Measurements from ENCODE around the gene RGS14.
A peak's percentile ranks its signal among the peaks of the same experiment; 100 is the strongest.

The RGS14 gene

DNA sequence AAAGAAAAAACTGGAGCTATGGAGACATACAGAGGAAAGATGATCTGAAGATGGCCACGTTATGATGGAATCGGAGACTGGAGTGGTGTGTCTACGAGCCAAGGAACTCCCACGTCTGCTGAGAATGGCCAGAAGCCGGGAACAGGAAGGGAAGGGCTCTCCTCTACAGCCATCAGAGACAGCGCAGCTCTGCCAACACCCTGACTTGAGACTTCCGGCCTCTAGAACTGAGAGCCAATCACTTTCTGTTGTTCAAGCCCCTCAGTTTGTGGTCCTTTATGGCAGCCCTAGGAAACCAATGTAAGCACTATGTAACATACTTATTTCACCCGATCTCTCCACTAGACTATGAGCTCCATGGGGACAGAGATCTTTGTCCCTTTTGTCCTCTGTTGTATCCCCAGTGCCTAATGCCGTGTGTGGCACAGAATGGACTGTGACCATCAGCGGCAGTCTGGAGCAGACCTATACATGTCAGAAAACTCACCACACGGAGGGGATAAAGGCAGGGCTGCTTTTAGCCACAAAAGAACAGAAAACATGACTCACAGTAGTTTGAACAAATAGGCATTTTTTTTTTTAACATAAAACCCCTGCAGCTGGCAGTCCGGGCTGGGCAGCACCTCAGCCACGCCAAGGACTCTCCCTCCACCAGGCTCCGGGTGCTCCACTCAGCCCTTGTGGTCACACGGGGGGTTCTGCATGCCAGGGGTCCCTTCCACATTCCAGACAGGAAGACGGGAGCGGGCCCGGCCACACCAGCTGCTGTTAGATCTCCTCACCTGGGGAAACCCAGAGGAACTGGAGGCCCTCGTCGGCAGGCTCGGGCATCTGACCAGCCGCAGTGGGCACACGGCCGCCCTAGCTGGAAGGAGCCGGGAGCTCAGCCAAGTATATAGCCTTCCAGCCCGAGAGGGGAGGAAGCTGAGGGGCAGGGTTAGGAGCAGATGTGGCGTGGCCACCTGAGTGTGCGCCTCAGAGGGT, 29.9 kb upstream of the RGS14 start:
- Histone ChIP-seq H3K27ac (ENCODE audit: low read depth, low read length) (no peak overlapping the region), H3K4me3 (ENCODE audit: low read depth in 1 of 5, low read length in 5 of 5) (no peak overlapping the region), H3K9ac (ENCODE audit: low read length in 5 of 5) (peak overlapping the region in 2 of 5 donors; percentile 10 to 41), H3K9me3 (ENCODE audit: control insufficient read depth in 5 of 5, low read length in 5 of 5) (no peaks in the 10 kb centered on the region), H3K27me3 (ENCODE audit: control insufficient read depth in 5 of 5, insufficient read depth in 4 of 5, low read length in 5 of 5) (no peaks in the 10 kb centered on the region), H3K36me3 (ENCODE audit: control insufficient read depth in 5 of 5, insufficient read depth in 5 of 5, low read length in 5 of 5) (peaks cover 0 to 36% (median 32%) of the 10 kb centered on the region in 5 donors), H3K4me1 (ENCODE audit: control insufficient read depth in 5 of 5, insufficient read depth in 5 of 5, low read length in 5 of 5) (peaks cover 0 to 7% (median 0%) of the 10 kb centered on the region in 5 donors)

DNA sequence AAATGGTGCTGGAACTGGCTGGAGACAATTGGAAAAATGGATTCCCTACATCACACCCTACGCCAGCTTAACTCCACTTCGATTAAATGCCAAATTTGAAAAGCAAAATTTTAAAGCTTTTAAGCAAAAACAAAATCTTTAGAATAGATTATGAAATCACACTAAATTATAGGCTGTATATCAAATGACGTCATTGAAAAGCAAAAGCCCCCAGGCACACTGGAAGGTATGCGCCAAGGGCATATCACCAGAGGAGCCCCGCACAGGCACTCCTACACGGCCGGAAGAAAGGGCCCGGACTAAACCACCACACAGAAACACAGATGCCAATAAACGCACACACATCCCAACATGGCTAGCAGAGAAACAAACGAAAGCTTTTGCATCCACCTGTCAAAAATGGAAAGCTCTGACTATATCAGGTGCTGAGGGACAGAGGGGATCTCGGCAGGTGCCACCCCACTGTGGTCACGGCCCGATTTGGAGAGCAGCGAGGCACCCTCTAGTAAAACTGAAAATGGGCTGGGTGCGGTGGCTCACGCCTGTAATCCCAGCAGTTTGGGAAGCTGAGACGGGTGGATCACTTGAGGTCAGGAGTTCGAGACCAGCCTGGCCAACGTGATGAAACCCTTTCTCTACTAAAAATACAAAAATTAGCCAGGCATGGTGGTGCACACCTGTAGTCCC, 29.0 kb upstream of the RGS14 start:
- Histone ChIP-seq H3K9me3 (ENCODE audit: control insufficient read depth in 5 of 5, low read length in 5 of 5) (no peaks in the 10 kb centered on the region), H3K27me3 (ENCODE audit: control insufficient read depth in 5 of 5, insufficient read depth in 4 of 5, low read length in 5 of 5) (no peaks in the 10 kb centered on the region), H3K4me3 (ENCODE audit: low read depth in 1 of 5, low read length in 5 of 5) (no peak overlapping the region), H3K4me1 (ENCODE audit: control insufficient read depth in 5 of 5, insufficient read depth in 5 of 5, low read length in 5 of 5) (peaks cover 0 to 7% (median 0%) of the 10 kb centered on the region in 5 donors), H3K27ac (ENCODE audit: low read depth, low read length) (no peak overlapping the region), H3K9ac (ENCODE audit: low read length in 5 of 5) (no peak overlapping the region), H3K36me3 (ENCODE audit: control insufficient read depth in 5 of 5, insufficient read depth in 5 of 5, low read length in 5 of 5) (peaks cover 0 to 45% (median 41%) of the 10 kb centered on the region in 5 donors)

DNA sequence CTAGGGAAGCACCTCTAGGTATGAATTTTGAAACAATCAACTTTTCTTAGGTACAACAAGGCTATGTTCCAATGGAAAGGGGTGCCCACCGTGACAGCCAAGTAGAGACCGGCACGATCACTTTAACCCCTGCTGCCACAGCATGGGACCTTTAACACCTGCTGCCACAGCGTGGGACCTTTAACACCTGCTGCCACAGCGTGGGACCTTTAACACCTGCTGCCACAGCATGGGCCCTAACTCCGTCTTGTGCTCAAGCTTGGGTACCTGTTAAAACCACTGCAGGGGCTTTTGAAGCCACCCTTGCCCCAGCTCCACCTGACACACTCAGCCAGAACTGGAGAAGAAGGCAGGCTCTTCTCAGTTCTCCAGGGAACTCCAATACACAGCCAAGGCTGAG, 27.8 kb upstream of the RGS14 start:
- Histone ChIP-seq H3K36me3 (ENCODE audit: control insufficient read depth in 5 of 5, insufficient read depth in 5 of 5, low read length in 5 of 5) (peaks cover 0 to 57% (median 53%) of the 10 kb centered on the region in 5 donors), H3K9ac (ENCODE audit: low read length in 5 of 5) (no peak overlapping the region), H3K4me1 (ENCODE audit: control insufficient read depth in 5 of 5, insufficient read depth in 5 of 5, low read length in 5 of 5) (peaks cover 0 to 7% (median 0%) of the 10 kb centered on the region in 5 donors), H3K27ac (ENCODE audit: low read depth, low read length) (no peak overlapping the region), H3K27me3 (ENCODE audit: control insufficient read depth in 5 of 5, insufficient read depth in 4 of 5, low read length in 5 of 5) (no peaks in the 10 kb centered on the region), H3K9me3 (ENCODE audit: control insufficient read depth in 5 of 5, low read length in 5 of 5) (no peaks in the 10 kb centered on the region), H3K4me3 (ENCODE audit: low read depth in 1 of 5, low read length in 5 of 5) (no peak overlapping the region)

DNA sequence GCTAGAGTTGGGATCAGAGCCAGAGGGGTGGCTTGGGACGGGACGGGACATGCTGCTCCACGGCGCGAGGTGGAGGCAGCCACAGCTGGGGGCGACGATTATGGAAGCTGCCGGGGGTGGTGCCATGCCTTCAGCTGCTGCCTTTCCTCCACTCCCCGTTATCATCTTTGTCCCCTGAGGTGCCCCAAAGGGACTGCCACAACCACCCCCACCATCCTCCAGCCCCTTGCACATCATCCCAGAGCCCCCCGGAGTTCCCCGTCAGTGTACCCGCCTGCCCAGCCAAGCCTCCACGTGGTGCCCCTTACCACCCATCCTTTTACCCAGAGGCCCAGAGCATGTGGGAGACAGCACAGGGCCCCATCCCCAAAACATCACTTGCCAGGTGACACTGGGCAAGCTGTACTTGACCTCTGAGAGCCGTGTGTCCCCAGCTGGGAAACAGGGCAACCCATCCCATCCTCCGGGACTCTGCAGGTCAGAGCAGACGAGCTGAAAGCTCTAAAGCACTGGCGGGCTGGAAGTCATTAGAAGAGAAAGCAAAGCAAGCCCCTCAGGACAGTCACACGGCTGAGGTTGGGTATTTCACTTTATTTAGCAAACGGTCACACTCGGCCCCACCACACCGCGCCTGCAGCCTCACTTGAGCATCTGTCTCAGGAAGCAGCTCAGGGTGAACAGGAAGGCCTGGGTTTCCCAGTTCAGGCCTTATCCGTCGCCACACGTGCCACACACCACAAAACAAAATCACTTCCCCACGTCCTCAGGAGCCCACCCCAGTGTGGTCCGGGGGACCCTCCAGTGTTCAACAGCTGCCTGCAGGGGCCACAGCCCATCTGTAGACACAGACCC, 26.5 kb upstream of the RGS14 start:
- peaks cover 0 to 7% (median 0%) of the 10 kb centered on the region in 5 donors for H3K4me1 ChIP-seq (ENCODE audit: control insufficient read depth in 5 of 5, insufficient read depth in 5 of 5, low read length in 5 of 5)
- H3K27ac ChIP-seq (ENCODE audit: low read depth, low read length): no peak overlapping the region
- H3K4me3 ChIP-seq (ENCODE audit: low read depth in 1 of 5, low read length in 5 of 5): no peak overlapping the region
- no peak overlapping the region for H3K9ac ChIP-seq (ENCODE audit: low read length in 5 of 5)
- H3K9me3 ChIP-seq (ENCODE audit: control insufficient read depth in 5 of 5, low read length in 5 of 5): no peaks in the 10 kb centered on the region
- peaks cover 0 to 70% (median 66%) of the 10 kb centered on the region in 5 donors for H3K36me3 ChIP-seq (ENCODE audit: control insufficient read depth in 5 of 5, insufficient read depth in 5 of 5, low read length in 5 of 5)
- no peaks in the 10 kb centered on the region for H3K27me3 ChIP-seq (ENCODE audit: control insufficient read depth in 5 of 5, insufficient read depth in 4 of 5, low read length in 5 of 5)

DNA sequence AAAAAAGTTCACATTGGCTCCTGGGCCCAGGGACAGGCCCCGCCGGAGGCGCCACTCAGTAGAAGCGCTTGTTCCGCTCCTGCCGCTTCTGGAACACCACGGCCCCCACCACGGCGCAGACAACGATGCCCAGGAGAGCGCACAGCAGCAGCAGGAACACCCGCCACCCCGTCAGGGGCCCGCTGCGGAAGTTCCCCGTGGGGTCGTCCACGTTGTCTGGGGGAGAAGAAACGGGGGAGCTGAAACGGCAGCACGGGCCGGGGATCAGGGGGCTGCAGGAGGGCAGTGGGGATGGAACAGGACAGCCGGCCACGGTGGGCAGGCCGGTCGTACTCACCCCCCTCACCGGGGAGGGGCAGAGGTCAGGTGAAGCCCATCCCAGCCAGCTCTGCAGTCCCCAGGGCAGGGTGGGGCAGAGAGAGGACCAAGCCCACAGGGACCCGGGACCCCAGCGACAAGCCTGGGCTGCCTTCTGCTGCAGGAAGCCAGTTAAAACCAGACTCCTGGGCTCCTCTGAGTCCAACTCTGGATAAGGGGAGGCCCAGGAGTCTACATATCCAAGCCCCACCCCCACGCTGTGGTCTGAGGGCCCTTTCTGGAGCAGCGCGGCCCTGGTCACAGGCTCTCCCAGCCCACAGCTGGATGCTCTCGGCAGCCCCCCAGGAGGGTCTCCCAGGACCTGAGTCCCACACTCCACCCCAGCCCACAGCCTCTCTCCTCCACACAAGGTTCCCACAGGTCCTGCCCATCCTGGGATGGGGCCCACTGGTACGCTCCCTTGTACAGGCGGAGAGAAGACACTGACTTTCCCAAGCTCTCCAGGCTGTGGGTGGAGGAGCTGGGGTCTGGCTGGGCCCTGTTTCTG, 25.5 kb upstream of the RGS14 start:
- Histone ChIP-seq H3K9ac (ENCODE audit: low read length in 5 of 5) (no peak overlapping the region), H3K9me3 (ENCODE audit: control insufficient read depth in 5 of 5, low read length in 5 of 5) (no peaks in the 10 kb centered on the region), H3K27ac (ENCODE audit: low read depth, low read length) (no peak overlapping the region), H3K4me1 (ENCODE audit: control insufficient read depth in 5 of 5, insufficient read depth in 5 of 5, low read length in 5 of 5) (peaks cover 0 to 7% (median 0%) of the 10 kb centered on the region in 5 donors), H3K36me3 (ENCODE audit: control insufficient read depth in 5 of 5, insufficient read depth in 5 of 5, low read length in 5 of 5) (peaks cover 0 to 80% (median 76%) of the 10 kb centered on the region in 5 donors), H3K4me3 (ENCODE audit: low read depth in 1 of 5, low read length in 5 of 5) (no peak overlapping the region), H3K27me3 (ENCODE audit: control insufficient read depth in 5 of 5, insufficient read depth in 4 of 5, low read length in 5 of 5) (no peaks in the 10 kb centered on the region)

DNA sequence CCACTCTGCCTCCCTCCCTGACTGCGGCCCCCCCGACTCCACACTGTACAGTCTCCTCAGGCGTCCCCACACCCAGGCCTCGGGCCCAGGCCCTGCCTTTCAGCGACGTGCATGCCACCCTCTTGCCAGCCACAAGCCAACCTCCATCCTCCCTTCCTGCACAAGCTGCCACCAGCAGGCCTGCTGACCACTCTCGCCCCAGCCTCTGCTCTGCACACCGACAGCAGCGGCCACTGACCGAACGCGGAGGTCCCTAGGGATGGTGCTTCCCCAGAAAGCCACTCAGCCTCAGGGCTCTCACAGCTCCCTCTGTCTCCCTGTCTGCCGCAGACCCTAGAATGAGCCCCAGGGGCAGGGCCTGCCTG, 24.8 kb upstream of the RGS14 start:
- no peaks in the 10 kb centered on the region for H3K27me3 ChIP-seq (ENCODE audit: control insufficient read depth in 5 of 5, insufficient read depth in 4 of 5, low read length in 5 of 5)
- H3K36me3 ChIP-seq (ENCODE audit: control insufficient read depth in 5 of 5, insufficient read depth in 5 of 5, low read length in 5 of 5): peaks cover 0 to 86% (median 82%) of the 10 kb centered on the region in 5 donors
- H3K4me1 ChIP-seq (ENCODE audit: control insufficient read depth in 5 of 5, insufficient read depth in 5 of 5, low read length in 5 of 5): peaks cover 0 to 2% (median 0%) of the 10 kb centered on the region in 5 donors
- H3K27ac ChIP-seq (ENCODE audit: low read depth, low read length): no peak overlapping the region
- H3K9me3 ChIP-seq (ENCODE audit: control insufficient read depth in 5 of 5, low read length in 5 of 5): no peaks in the 10 kb centered on the region
- H3K4me3 ChIP-seq (ENCODE audit: low read depth in 1 of 5, low read length in 5 of 5): no peak overlapping the region
- no peak overlapping the region for H3K9ac ChIP-seq (ENCODE audit: low read length in 5 of 5)

DNA sequence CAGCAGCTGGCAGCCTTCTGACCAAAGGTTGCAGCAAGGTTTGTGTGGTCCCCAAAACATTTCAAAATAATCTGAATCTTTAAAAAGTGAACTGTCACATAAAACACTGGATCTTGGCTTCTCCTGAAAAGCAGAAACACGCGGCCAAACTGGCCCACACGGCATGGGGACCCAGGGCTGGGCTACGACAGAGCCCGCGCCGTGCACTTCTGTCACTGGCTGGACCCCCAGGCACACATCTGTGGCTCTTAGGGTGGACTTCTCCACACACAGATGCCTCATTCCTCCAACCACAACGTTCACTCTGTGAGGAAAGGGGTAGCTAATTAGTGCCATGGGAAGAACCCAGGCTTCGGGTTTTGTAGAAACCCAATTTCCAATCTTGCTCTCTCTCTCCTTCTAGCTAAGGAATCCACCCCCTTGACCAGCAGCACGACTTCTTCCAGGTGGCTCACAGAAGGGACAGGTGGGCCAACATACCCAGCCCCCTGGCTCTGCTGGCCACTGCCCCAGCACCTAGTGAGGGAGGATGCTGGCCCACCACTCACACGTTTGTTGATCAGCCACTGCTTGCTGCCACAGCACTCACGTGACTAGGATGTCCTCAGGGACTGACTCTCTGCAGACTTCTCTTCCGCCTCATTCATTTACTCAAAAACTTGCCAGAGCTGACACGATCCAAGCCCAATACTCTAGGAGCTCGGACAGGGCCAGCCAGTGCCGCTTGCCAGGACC, 24.1 kb upstream of the RGS14 start:
- H3K27me3 ChIP-seq (ENCODE audit: control insufficient read depth in 5 of 5, insufficient read depth in 4 of 5, low read length in 5 of 5): no peaks in the 10 kb centered on the region
- no peaks in the 10 kb centered on the region for H3K4me1 ChIP-seq (ENCODE audit: control insufficient read depth in 5 of 5, insufficient read depth in 5 of 5, low read length in 5 of 5)
- H3K9ac ChIP-seq (ENCODE audit: low read length in 5 of 5): no peak overlapping the region
- H3K9me3 ChIP-seq (ENCODE audit: control insufficient read depth in 5 of 5, low read length in 5 of 5): no peaks in the 10 kb centered on the region
- no peak overlapping the region for H3K27ac ChIP-seq (ENCODE audit: low read depth, low read length)
- peaks cover 0 to 92% (median 85%) of the 10 kb centered on the region in 5 donors for H3K36me3 ChIP-seq (ENCODE audit: control insufficient read depth in 5 of 5, insufficient read depth in 5 of 5, low read length in 5 of 5)
- no peak overlapping the region for H3K4me3 ChIP-seq (ENCODE audit: low read depth in 1 of 5, low read length in 5 of 5)

DNA sequence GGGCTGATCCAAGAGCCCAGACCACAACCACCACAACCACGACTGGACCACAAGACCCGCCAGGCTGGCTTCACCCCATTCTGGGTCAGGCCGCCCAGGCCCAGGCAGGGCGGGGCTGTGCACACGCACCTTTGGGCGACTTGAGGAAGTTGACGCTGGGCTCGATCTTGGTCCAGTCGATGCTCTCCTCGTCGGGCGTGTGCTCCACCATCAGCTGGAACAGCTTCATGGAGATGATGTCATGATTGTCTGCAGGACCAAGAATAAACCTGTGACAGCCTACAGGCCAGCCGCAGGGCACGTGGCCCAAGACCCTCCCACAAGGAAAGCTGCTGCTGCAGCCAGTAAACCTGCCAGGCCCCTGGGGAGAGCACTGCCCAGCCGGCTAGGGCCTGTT, 23.6 kb upstream of the RGS14 start:
- Histone ChIP-seq H3K36me3 (ENCODE audit: control insufficient read depth in 5 of 5, insufficient read depth in 5 of 5, low read length in 5 of 5) (peaks cover 0 to 98% (median 90%) of the 10 kb centered on the region in 5 donors), H3K4me1 (ENCODE audit: control insufficient read depth in 5 of 5, insufficient read depth in 5 of 5, low read length in 5 of 5) (no peaks in the 10 kb centered on the region), H3K9me3 (ENCODE audit: control insufficient read depth in 5 of 5, low read length in 5 of 5) (no peaks in the 10 kb centered on the region), H3K4me3 (ENCODE audit: low read depth in 1 of 5, low read length in 5 of 5) (no peak overlapping the region), H3K27me3 (ENCODE audit: control insufficient read depth in 5 of 5, insufficient read depth in 4 of 5, low read length in 5 of 5) (no peaks in the 10 kb centered on the region), H3K9ac (ENCODE audit: low read length in 5 of 5) (no peak overlapping the region), H3K27ac (ENCODE audit: low read depth, low read length) (no peak overlapping the region)

Data from subcutaneous abdominal adipose tissue (tissue), 5 donors.